Lower leg skin (tissue), 4 donors: Measurements from ENCODE around the gene HIPK2. TPM values are rescaled to one million over a fixed set of nuclear protein-coding genes. Genes with fewer than 3 reads are reported as not detected.
A peak's percentile ranks its signal among the peaks of the same experiment; 100 is the strongest.

Experiments used
- DNase-seq, 2 donors: peaks; one replicate each; pipeline ENCODE4 v3.0.0-alpha.2; 2019; ENCODE audit warnings: low spot score in 2 of 2
- H3K4me3 ChIP-seq: fragments of 200-600 bp; sonication (generic); 2 replicates; pipeline ENCODE4 v1.5.1; 2017; ENCODE audit warnings: mild to moderate bottlenecking, low read depth; ENCODE audit not compliant: poor library complexity, severe bottlenecking
- POLR2A ChIP-seq, 2 donors: fragments of 450-650 bp; IDR thresholded peaks; one replicate each; pipeline ENCODE4 v1.6.1; 2016 to 2017; ENCODE audit warnings: antibody characterized with exemption in 2 of 2, mild to moderate bottlenecking in 1 of 2, moderate library complexity in 1 of 2
- WGBS, 2 donors: methylation state at CpG; one replicate each; pipeline ENCODE4 v1.1.5; 2018; 5-methylcytosine and 5-hydroxymethylcytosine counted together
- intact Hi-C: fragments of 100-400 bp; cut with DNase I; formaldehyde crosslinking; loops from one replicate; pipeline ENCODE4 v1.15.0; 2023; ENCODE audit warnings: low total_unique reads
- total RNA-seq, 4 donors: library from RNA; depleted of rRNA; stranded (reverse); fragments of >200 nt; gene quantifications; one replicate each; pipeline ENCODE4 v1.1.0, GENCODE V29; 2016
- TF ChIP-seq, protein P1 (sequence below), 3 donors: fragments of 450-650 bp; IDR thresholded peaks; one replicate each; pipeline ENCODE4 v1.5.1; 2016; ENCODE audit warnings: antibody characterized with exemption in 3 of 3, mild to moderate bottlenecking in 3 of 3, moderate library complexity in 2 of 3

Gene HIPK2
- total RNA-seq, 4 donors from 2014 or later, result 4.5 to 14.9 (median 10.4) TPM

DNA sequence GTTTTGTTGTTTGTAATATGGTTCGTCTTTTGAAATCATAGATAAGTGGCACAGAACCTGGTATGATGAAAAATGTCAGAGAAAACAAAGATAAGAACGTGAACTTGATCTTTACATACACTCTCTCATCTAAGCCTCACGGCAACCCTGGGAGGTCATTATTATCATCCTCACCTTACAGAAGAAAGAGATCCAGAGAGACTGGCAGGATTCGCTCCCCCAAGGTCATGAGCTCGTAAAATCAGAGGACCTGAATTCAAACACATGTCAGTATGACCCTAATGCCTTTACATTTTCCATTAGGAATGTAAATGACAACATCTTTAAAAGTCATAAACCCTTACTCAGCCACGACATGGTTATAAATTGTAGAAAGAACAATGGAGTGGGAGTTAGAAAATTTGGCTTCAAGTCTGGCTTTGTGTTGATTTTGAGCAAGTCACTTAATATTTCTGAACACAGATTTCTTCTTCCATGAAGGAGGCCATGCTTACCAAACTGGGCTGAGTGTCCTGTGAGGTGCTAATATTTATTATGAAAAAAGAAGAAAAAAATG lies 35.9 kb downstream of the HIPK2 start:
- DNase-seq, result no peak
- intact Hi-C loops, result no loop called here
- TF ChIP-seq POLR2A (IDR thresholded peaks at IDR 0.05), result no peak
- TF ChIP-seq, protein P1, sequence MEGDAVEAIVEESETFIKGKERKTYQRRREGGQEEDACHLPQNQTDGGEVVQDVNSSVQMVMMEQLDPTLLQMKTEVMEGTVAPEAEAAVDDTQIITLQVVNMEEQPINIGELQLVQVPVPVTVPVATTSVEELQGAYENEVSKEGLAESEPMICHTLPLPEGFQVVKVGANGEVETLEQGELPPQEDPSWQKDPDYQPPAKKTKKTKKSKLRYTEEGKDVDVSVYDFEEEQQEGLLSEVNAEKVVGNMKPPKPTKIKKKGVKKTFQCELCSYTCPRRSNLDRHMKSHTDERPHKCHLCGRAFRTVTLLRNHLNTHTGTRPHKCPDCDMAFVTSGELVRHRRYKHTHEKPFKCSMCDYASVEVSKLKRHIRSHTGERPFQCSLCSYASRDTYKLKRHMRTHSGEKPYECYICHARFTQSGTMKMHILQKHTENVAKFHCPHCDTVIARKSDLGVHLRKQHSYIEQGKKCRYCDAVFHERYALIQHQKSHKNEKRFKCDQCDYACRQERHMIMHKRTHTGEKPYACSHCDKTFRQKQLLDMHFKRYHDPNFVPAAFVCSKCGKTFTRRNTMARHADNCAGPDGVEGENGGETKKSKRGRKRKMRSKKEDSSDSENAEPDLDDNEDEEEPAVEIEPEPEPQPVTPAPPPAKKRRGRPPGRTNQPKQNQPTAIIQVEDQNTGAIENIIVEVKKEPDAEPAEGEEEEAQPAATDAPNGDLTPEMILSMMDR (IDR thresholded peaks at IDR 0.05), result no peak

DNA sequence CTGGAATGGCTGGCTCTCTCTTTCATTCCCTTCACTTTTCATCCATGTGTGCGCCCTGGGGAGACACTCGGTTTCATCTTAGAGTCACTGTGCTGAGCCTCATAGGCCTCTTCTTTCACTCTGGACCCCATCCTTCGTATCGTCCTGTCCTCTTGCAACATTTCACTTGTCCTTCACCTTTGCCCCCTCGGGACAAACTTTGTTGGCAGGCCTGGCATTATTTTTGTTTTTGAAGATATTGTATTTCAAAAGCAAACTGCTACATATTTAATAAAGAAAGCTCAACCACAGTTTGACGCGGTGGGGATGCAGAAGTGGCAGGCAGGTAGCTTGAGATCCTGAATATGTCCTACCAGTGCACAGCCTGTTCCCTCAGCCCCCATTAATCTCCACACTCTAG lies 36.6 kb downstream of the HIPK2 start:
- TF ChIP-seq, protein P1 (IDR thresholded peaks at IDR 0.05), result no peak
- no peak for TF ChIP-seq POLR2A (IDR thresholded peaks at IDR 0.05)
- H3K4me3 ChIP-seq, result no peak overlapping the region
- DNase-seq, result peak in 1 of 2 donors; percentile 36
- WGBS, 2 donors, result 93 to 94% methylated on average over 7 of the region's 7 CpGs
- intact Hi-C loops, result no loop called here

More for the DNA sequence above, 35.9 kb downstream of the HIPK2 start:
- no peak overlapping the region for H3K4me3 ChIP-seq
- 87 to 88% methylated on average over 6 of the region's 6 CpGs for WGBS, 2 donors

DNA sequence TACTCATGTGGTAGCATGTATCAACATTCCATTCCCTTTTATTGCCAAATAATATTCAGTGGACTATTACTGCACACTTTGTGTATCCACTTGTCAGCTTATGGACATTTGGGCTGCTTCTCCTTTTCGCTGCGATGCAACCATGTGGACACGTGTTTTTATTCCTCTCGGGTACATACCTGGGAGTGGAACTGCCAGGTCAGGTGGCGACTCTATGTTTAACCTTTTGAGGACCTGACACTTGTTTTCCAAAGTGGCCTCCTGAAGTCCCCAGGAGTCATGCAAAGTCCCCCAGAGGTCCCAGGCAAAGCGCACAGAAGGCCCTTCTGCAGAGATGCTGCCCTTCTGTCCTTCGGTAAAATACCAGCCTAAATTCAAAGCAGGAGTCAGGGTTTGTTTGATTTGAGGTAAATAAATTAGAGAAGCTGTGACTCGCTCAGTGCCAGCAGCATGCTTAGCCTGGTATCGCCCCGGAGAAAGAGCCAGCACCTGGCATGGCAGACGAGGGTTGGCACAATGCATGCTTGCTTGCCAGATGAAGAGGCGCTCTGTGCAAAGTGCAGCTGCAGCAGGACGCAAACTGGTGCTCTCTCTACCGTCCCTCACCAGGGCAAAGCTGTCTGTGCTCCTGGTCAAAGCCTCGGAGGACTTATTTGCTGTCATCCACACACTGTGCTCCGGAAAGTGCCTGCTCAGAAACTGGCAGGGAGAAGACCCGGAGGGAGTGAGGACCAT lies 37.8 kb downstream of the HIPK2 start:
- intact Hi-C loops, result no loop called here
- TF ChIP-seq POLR2A (IDR thresholded peaks at IDR 0.05), result no peak
- peak in 1 of 2 donors; percentile 76 for DNase-seq

DNA sequence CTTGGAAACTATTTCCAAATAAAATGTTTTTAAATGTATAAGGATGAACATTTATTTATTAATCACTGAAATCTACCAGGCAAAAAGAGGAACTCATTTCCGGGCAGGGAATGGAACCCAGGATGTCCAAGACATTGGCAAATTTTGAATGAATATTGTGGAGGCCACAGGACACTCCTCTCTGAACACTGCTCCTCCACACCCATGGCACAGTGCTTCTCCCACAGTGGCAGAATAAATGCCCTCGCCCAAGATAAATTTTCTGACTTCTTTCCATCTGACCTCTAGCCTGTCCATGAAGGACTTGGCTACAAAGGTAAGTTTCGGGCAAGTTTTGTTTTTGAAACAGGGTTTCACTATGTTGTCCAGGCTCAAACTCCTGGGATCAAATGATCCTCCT lies 39.0 kb downstream of the HIPK2 start:
- TF ChIP-seq, protein P1 (IDR thresholded peaks at IDR 0.05), result no peak
- TF ChIP-seq POLR2A (IDR thresholded peaks at IDR 0.05), result no peak
- H3K4me3 ChIP-seq, result no peak overlapping the region
- DNase-seq, result peak in 1 of 2 donors; percentile 57
- intact Hi-C loops, result no loop called here
- WGBS, 2 donors, result 87 to 93% methylated on average over 3 of the region's 3 CpGs

More for the DNA sequence above, 37.8 kb downstream of the HIPK2 start:
- WGBS, 2 donors, result 58 to 71% methylated on average over 16 to 17 of the region's 17 CpGs
- no peak overlapping the region for H3K4me3 ChIP-seq

DNA sequence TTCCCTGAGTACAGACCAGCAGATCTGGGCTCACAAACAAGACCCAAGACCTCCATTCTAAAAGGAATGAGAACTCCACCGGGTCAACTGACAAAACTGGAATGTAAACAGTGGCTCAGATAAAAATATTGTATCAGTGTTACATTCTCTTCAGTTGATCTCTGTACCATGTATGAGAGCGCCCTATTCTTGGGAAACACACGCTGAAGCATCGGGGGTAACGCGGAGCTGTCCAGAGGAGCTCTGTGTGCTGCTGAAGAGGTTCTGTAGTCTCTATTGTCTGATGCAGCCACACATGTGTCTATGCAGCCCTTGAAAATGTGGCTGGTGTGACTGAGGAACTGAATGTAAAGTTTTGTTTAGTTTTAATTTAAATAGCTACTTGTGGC lies 39.7 kb downstream of the HIPK2 start:
- intact Hi-C loops, result no loop called here
- 85% methylated on average over 6 of the region's 6 CpGs for WGBS, 2 donors
- peak in 1 of 2 donors; percentile 67 for DNase-seq
- TF ChIP-seq POLR2A (IDR thresholded peaks at IDR 0.05), result no peak
- TF ChIP-seq, protein P1 (IDR thresholded peaks at IDR 0.05), result no peak
- H3K4me3 ChIP-seq, result no peak overlapping the region

DNA sequence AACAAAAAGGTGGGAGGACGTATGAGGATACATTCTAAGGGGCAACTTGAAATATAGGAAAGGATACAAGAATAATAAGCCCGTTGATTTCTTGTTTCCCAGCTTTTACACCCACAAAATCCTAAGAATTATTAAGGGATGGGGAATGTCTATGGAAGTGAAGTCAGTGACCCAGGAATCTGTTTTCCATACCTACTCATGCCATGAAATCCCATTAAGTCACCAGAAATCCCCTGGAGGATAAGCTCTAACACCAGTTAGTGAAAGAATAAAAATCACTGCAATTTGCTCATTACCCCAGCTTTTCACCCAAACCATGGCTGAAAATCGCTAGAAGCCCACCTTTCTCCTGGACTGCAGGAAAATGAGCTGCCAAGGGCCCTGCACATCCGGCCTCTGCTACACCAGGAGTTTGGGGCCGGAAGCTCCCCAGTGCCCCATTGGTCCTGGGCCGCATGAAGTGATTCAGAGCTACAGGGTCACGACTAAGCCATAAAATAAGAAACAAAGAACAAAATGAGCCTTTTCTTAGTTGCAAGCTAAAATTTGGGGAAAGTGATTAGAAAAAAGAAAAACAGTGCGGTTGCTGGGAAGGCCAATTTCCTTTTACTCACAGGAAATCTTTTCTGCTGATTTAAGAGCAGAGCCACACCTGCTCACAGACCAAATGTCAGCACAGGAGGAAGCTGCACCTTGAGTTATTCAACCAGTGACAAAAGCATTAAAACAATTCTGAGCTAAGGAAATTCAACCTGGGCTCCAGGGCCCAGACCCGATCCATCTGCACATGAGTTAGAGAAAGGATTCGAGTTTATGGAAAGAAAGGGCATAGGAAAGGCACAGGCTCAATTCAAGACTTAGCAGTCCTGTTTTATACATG lies 40.3 kb downstream of the HIPK2 start:
- intact Hi-C loops, result no loop called here
- TF ChIP-seq POLR2A (IDR thresholded peaks at IDR 0.05), result no peak
- TF ChIP-seq, protein P1 (IDR thresholded peaks at IDR 0.05), result no peak
- DNase-seq, result peak in 1 of 2 donors; percentile 43
- WGBS, 2 donors, result 80 to 83% methylated on average over 10 of the region's 10 CpGs
- no peak overlapping the region for H3K4me3 ChIP-seq
